Endothelial cell of umbilical vein (primary cell): Measurements from ENCODE around the gene B4GALT6. TPM values are rescaled to one million over a fixed set of nuclear protein-coding genes. Genes with fewer than 3 reads are reported as not detected.

ENCODE experiments used
- BruUV-seq: library from RNA; stranded (reverse); fragments of 400-500 nt; replicated peaks from 2 replicates; lab custom pipeline; 2021; lab: Mats Ljungman, UMichigan
- CTCF ChIA-PET: fragments of 300-600, 350-600 bp; sonication (Branson Sonifier 250); formaldehyde crosslinking; loops from one replicate; lab custom pipeline; 2021; ENCODE audit warnings: antibody characterized with exemption, inconsistent platforms; lab: Charles Lee
- POLR2A ChIA-PET: fragments of 300-600, 350-600 bp; sonication (Branson Sonifier 250); formaldehyde crosslinking; loops from one replicate; lab custom pipeline; 2021; ENCODE audit warnings: antibody characterized with exemption, inconsistent platforms; lab: Charles Lee
- DNase-seq: peaks from one replicate; pipeline ENCODE4 v3.0.0-alpha.2; 2011; ENCODE audit warnings: low read depth, low spot score
- FAIRE-seq: peaks from 2 replicates; lab custom pipeline; 2011; peaks lifted over from hg19 to GRCh38; lab: Jason Lieb, UNC
- H2AFZ ChIP-seq: 2 replicates; pipeline ENCODE4 v1.6.0; 2012; ENCODE audit warnings: low read depth, low read length, control low read depth, inconsistent platforms
- H3K27ac ChIP-seq: 2 replicates; pipeline ENCODE4 v1.5.1; 2011; ENCODE audit warnings: low read depth, mild to moderate bottlenecking, control low read depth, low read length, moderate library complexity; ENCODE audit not compliant: insufficient read depth
- H3K27me3 ChIP-seq, 2 experiments: 2 replicates each; pipeline versions ENCODE4 v1.6.0 to v1.6.1; 2011; ENCODE audit warnings: low read length in 2 of 2, mixed read lengths in 1 of 2; ENCODE audit not compliant: control insufficient read depth in 2 of 2, insufficient read depth in 2 of 2
- H3K36me3 ChIP-seq, 2 experiments: 2 replicates in 1 of 2; 3 replicates in 1 of 2; pipeline ENCODE4 v1.5.1; 2011; ENCODE audit warnings: low read length in 2 of 2, mild to moderate bottlenecking in 1 of 2, moderate library complexity in 1 of 2; ENCODE audit not compliant: control insufficient read depth in 2 of 2, insufficient read depth in 2 of 2; ENCODE audit errors: extremely low read depth in 1 of 2
- H3K4me1 ChIP-seq: 3 replicates; pipeline ENCODE4 v1.5.1; 2011; ENCODE audit warnings: mild to moderate bottlenecking, low read length; ENCODE audit not compliant: control insufficient read depth, insufficient read depth; ENCODE audit errors: extremely low read depth
- H3K4me2 ChIP-seq: 2 replicates; pipeline ENCODE4 v1.6.1; 2011; ENCODE audit warnings: low read length, control low read depth, mixed read lengths; ENCODE audit not compliant: insufficient read depth
- H3K4me3 ChIP-seq, 3 experiments: fragments of 200-600 bp in 1 of 3; sonication (generic), shearing (Covaris generic) in 1 of 3; replicated peaks in 1 of 3; 2 replicates each; pipeline ENCODE4 v1.5.1; 2011 to 2016; ENCODE audit warnings: control low read depth in 3 of 3, low read length in 3 of 3, mild to moderate bottlenecking in 2 of 3, inconsistent platforms in 1 of 3, low read depth in 1 of 3, moderate library complexity in 1 of 3; ENCODE audit not compliant: insufficient read depth in 1 of 3
- H3K79me2 ChIP-seq: 2 replicates; pipeline ENCODE4 v1.6.0; 2012; ENCODE audit warnings: low read length, inconsistent platforms; ENCODE audit not compliant: control insufficient read depth, insufficient read depth
- H3K9ac ChIP-seq: replicated peaks from 2 replicates; pipeline ENCODE3; 2011; ENCODE audit warnings: low read length, control low read depth; ENCODE audit not compliant: insufficient read depth; ENCODE audit errors: extremely low read depth
- H3K9me1 ChIP-seq: replicated peaks from 3 replicates; pipeline ENCODE4 v1.6.0; 2011; ENCODE audit warnings: mild to moderate bottlenecking, low read length; ENCODE audit not compliant: control insufficient read depth, insufficient read depth; ENCODE audit errors: extremely low read depth
- H3K9me3 ChIP-seq: replicated peaks from 2 replicates; pipeline ENCODE4 v1.5.1; 2012; ENCODE audit warnings: low read length, inconsistent platforms; ENCODE audit not compliant: control insufficient read depth, insufficient read depth
- H4K20me1 ChIP-seq: replicated peaks from 2 replicates; pipeline ENCODE3; 2011; ENCODE audit warnings: mild to moderate bottlenecking, low read length; ENCODE audit not compliant: control insufficient read depth, insufficient read depth; ENCODE audit errors: extremely low read depth
- CTCF ChIP-seq, 2 donors: IDR thresholded peaks; 1 replicate in 1 of 2; 2 replicates in 1 of 2; pipeline ENCODE4 v1.5.1; 2011; ENCODE audit warnings: low read length in 2 of 2, mild to moderate bottlenecking in 2 of 2, moderate library complexity in 2 of 2, control low read depth in 1 of 2, inconsistent platforms in 1 of 2, low read depth in 1 of 2; ENCODE audit not compliant: insufficient read depth in 1 of 2; ENCODE audit errors: extremely low read depth in 1 of 2
- EZH2 ChIP-seq: IDR thresholded peaks from 2 replicates; pipeline ENCODE4 v1.6.1; 2012; ENCODE audit warnings: borderline replicate concordance, low read depth, mild to moderate bottlenecking, moderate library complexity, low read length, inconsistent platforms; ENCODE audit not compliant: severe bottlenecking
- FOS ChIP-seq: IDR thresholded peaks from 2 replicates; pipeline ENCODE4 v1.6.1; 2011; ENCODE audit warnings: mild to moderate bottlenecking, low read length, moderate library complexity, borderline replicate concordance; ENCODE audit not compliant: insufficient read depth
- GATA2 ChIP-seq: IDR thresholded peaks from 2 replicates; pipeline ENCODE4 v1.7.0; 2011; ENCODE audit warnings: low read depth, mild to moderate bottlenecking, moderate library complexity, mixed read lengths, low read length; ENCODE audit not compliant: insufficient read length, insufficient read depth
- JUN ChIP-seq: IDR thresholded peaks from 2 replicates; pipeline ENCODE4 v1.6.1; 2011; ENCODE audit warnings: borderline replicate concordance, low read depth; ENCODE audit not compliant: insufficient read length, insufficient read depth
- MAX ChIP-seq: IDR thresholded peaks from 2 replicates; pipeline ENCODE4 v1.6.1; 2011; ENCODE audit not compliant: insufficient read depth, insufficient read length
- MYC ChIP-seq: IDR thresholded peaks from one replicate; pipeline ENCODE4 v1.6.1; 2011; ENCODE audit warnings: mild to moderate bottlenecking, low read depth, low read length
- POLR2A ChIP-seq: IDR thresholded peaks from 2 replicates; pipeline ENCODE4 v1.6.1; 2012; ENCODE audit warnings: low read depth, mild to moderate bottlenecking, control low read depth, low read length
- POLR2AphosphoS5 ChIP-seq: IDR thresholded peaks from 2 replicates; pipeline ENCODE4 v1.6.1; 2012; ENCODE audit warnings: low read depth, mild to moderate bottlenecking, control low read depth, low read length, moderate library complexity; ENCODE audit not compliant: insufficient read depth
- dilution Hi-C: fragments of 300-500 bp; cut with MboI; formaldehyde crosslinking; loops from one replicate; pipeline ENCODE4 v1.15.0; 2019; ENCODE audit warnings: low sequenced_read_pairs; ENCODE audit not compliant: extremely low pct_ligation_motif_present
- intact Hi-C: fragments of 100-400 bp; cut with micrococcal nuclease; formaldehyde crosslinking; loops from one replicate; pipeline ENCODE4 v1.10.0; 2022
- polyA plus RNA-seq, 4 experiments: library from polyadenylated mRNA; depleted of rRNA in 3 of 4; stranded (reverse) in 3 of 4; unstranded in 1 of 4; fragments of >200 nt; gene quantifications; 2 replicates each; pipeline versions ENCODE4 v1.2.1 to v1.2.3, GENCODE V29; 2011 to 2012; ENCODE audit warnings: missing spikeins in 1 of 4
- total RNA-seq: library from RNA; stranded (reverse); gene quantifications from 2 replicates; pipeline ENCODE4 v1.2.3, GENCODE V29; 2021

B4GALT6 gene
- total and polyA plus RNA-seq, 2 donors (not counting 3 experiments of a cell fraction or from before 2014, with no cell fraction given) = 3.9 to 24.2 TPM

DNA sequence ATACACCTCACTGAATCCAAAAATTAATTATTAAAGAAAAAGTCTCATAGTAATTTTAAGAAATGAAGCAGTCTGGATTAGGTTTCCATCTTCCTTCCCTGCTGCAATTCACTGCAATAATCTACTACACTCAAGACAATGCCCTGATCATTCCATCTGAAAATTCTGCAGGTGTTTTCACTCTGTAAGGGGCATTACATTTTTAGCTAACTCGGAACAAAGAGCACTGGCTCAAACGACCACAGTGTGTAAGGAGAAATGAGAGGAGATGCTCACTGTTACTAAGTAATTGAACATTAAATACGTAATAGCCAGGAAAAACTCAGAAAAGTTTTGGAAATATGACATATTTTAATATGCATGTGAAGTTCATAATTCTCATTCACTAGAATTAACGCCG lies 1.3 kb downstream of the B4GALT6 start:
- no peak for TF ChIP-seq CTCF (IDR thresholded peaks at IDR 0.05; ENCODE audit: extremely low read depth in 1 of 2, insufficient read depth in 1 of 2, low read depth in 1 of 2, low read length in 2 of 2)
- no peak for TF ChIP-seq GATA2
- TF ChIP-seq POLR2AphosphoS5 = no peak
- no peak for TF ChIP-seq MAX
- no peak for TF ChIP-seq FOS
- TF ChIP-seq EZH2 = no peak
- TF ChIP-seq JUN = no peak
- TF ChIP-seq POLR2A = no peak
- no peak for TF ChIP-seq MYC
- no peaks in the 10 kb centered on the region for H3K27me3 ChIP-seq
- H3K4me2 ChIP-seq = peak overlapping the region; percentile 60
- no peaks in the 10 kb centered on the region for H3K9me1 ChIP-seq
- peak overlapping the region in 1 of 3 experiments; percentile 75 for H3K4me3 ChIP-seq
- peaks cover 12% of the 10 kb centered on the region for H3K79me2 ChIP-seq
- POLR2A ChIA-PET = no interaction called here
- no peak for DNase-seq
- FAIRE-seq = no peak
- H3K9ac ChIP-seq = no peak overlapping the region
- CTCF ChIA-PET = interaction anchor here (2.2 kb wide), 1 partner anchor 72 kb away, joined by 14 read pairs; no protein-coding TSS in a partner anchor
- dilution Hi-C loops = no loop called here
- intact Hi-C loops = loop anchor here (5.0 kb wide), 1 partner anchor 409 kb away; the partner anchor contains the start of gene RNF138
- no peak overlapping the region for H3K27ac ChIP-seq
- H4K20me1 ChIP-seq = no peaks in the 10 kb centered on the region
- H3K9me3 ChIP-seq = no peaks in the 10 kb centered on the region
- no peaks in the 10 kb centered on the region for H3K36me3 ChIP-seq
- no TSS peak for BruUV-seq
- peaks cover 52% of the 10 kb centered on the region for H3K4me1 ChIP-seq
- H2AFZ ChIP-seq = no peak overlapping the region
